NCI-H748 (cell line): ENCODE results near the gene NOX4.
"Not testable (repeated sequence)": the region's sequence is repeated elsewhere in the genome, so short reads cannot be mapped to it uniquely, and the experiment has no call there.

Experiments
- DNase-seq: peaks from one replicate; lab custom pipeline; 2025; ENCODE audit not compliant: unreplicated experiment; lab: John Stamatoyannopoulos, UW

The NOX4 gene

DNA sequence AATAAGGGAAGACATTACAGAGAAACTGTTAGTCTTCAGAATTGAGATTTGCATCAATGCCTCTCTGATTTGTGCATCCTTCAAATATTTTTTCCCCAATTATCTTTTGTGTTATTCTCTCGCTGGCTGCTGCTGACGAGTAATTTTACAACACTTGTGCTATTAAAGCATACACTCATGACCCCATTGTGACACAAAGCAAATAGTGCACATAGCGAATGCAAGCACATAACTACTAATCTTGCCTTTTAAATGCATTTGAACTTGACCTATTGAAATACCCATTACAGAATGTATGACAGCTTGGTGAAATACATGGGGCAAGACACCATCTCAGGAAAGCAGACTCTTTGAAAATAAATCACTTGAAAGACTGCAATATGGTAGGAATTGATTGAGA lies 180.6 kb downstream of the NOX4 start:
- DNase-seq, result peak; percentile 22

DNA sequence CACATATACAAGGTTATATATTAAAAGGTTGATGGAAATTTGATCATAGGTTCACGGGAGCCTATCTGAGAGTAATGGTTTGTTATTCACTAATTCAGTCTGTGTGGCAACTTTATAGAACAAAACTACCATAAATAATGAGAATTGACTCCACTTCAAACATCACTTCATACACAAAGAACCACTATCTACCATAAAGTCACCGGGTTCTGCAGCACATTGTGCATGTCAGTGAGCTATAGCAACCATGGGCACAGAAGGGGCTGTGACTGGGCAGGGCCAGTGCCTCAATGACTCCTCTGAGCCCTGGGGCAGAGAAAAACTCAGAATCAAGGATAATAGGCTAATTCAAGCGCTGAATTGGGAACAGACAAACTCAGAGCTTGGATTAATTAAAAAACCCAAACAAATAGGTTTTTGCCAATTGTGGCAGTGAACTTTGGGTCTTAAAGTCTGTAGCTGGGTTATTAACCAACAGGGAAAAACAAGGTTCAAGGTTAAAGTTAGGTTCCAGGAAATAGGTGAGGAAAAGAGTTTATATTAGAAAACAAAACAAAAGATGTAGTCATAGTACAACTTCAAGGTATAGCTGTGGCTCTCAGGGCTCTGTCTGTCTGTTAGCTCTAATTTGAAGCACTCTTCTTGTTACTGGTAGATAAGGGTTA lies 181.7 kb downstream of the NOX4 start:
- not testable (repeated sequence) for DNase-seq

DNA sequence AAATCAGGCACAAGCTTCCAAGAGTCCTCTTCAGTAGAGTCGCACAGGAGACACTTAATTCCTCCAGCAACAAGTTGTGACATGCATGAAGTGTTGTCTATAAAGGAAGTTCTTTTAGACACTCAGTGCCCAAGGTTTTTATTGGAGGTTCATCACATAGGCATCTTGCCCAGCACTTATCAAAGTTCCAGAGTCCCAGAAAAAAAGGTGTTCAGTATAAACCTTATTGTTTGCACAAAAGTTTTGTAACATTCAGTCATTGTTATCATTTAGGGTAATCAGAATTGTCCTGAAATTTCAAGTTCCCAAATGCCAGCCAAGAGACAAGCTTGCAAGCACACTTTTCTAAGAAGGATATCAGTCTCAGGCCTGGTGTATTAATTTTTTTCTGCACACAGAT lies 182.9 kb downstream of the NOX4 start:
- not testable (repeated sequence) for DNase-seq

DNA sequence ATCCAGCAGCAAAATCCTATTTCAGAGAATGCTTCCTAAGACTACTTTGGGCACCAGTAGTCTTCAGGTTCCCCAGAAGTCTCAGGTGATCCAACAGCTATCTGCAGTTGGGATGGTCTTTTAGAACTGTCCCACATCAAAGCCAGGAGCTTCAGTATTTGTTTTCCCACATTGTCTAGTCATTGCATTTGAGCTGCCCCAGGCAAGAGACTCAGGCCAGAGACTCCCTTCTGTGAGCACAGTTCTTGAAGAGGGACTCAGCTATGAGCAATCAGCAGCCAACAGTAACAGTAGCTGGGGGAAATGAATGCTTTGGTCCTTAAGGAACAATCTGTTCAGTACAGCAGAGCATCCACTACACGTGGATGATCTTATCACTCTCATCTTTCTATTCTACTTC lies 188.1 kb downstream of the NOX4 start:
- DNase-seq, result not testable (repeated sequence)

DNA sequence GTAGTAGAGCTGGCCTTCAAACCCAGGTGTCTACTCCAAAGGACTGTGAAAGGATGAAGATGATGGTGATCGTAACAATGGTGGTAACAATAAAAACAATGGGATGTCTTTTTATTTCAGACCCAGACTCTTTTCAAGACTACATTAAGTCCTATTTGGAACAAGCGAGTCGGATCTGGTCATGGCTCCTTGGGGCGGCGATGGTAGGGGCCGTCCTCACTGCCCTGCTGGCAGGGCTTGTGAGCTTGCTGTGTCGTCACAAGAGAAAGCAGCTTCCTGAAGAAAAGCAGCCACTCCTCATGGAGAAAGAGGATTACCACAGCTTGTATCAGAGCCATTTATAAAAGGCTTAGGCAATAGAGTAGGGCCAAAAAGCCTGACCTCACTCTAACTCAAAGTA lies 196.2 kb downstream of the NOX4 start:
- DNase-seq, result not testable (repeated sequence)

DNA sequence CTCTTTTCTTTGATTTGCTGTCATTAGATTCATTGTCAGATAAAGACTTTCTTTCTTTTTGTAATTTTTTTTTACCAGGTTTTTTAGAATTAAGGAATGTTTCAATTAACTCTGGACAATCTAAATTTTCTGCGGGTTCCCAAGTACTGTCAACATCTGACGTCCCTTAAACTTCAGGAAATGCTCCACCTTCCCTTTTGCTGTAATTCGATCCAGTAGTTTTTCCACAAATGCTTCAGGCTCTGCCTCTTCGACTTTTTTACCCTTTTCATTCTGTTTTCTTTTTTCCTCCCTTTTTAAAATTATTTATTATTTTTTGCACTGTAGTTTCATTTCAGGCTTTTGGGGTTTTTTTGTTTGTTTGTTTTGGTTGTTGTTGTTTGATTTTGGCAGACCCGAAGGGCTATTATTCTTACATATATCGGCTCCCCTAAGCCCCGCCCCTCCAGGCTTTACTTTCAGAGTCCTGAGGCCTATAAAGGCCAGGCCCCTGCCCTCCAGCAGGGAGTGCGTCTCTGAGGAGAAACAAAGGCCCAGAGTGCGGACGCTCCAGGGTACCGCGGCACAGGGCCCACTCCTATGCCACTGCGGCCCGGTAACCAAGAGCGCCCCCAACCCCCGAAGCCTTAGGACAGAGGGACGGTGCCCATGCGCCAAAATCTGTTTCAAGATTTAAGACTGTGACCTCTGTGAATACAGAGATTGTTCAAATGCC lies 197.1 kb downstream of the NOX4 start:
- DNase-seq, result no peak

DNA sequence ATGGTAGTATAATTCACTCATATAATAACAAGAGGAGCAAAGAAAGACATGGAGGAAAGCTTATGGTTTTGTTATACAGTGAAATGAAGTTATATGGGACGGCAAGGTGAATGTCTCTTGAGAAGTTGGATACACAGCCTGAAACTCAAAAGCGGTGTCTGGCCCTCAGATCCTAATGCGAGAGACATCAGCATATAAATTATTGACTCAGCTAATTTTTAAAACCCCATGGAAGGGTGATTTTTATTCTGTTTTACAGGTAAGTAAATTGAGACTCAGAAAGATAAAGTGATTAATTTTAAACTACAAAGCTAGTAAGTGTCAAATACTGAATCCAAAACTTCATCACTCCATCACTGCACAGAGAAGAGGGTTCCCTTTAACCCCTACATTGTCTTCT lies 203.2 kb downstream of the NOX4 start:
- not testable (repeated sequence) for DNase-seq

DNA sequence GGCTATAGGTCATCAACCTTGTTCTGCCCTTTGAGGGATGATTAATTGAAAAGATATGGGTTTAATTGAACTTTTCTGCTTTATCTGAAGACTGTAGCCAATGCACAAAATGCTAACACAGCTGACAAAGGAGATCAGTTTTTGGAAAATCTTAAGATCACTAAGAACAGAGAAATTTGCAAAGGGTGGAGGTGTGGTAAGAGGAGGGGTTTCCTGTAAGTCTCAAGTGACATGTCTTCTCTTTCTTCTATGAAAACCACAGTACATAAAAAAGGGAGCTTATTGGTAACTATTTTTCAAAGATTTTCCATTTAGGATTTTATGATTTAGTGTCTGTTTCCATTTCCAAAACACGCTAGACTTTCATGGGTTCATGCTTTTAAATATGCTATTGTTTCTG lies 204.6 kb downstream of the NOX4 start:
- DNase-seq, result not testable (repeated sequence)

DNA sequence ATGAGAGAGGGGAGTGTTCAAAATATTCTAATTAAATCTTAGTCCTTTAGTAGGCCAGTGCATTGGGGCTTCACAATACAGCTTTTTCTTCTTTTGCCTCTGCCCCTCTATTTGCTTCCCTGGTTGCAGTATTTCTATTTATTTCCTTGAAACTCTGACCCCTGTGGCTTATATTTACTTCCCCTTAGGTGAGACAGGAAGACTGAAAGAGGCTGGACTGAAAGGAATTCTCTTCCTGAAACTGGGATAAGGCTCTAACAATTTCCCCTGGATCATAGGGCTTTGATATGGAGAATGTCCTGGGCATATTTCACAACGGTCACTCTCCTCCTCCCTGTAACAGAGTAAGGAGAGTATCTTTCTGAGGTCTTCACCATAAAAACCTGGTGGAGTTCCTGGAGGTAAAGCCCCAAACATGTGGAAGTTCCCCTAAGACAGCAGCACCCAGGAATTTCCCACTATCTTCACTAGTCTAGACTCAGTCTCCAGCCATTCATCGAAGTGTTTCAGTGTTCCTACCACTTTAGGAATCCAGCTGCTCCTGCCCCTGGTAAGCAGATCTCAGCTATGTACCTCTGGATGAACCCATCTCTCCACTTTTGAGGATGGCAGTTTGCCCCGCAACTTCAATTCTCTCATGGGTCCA lies 210.0 kb downstream of the NOX4 start:
- not testable (repeated sequence) for DNase-seq

DNA sequence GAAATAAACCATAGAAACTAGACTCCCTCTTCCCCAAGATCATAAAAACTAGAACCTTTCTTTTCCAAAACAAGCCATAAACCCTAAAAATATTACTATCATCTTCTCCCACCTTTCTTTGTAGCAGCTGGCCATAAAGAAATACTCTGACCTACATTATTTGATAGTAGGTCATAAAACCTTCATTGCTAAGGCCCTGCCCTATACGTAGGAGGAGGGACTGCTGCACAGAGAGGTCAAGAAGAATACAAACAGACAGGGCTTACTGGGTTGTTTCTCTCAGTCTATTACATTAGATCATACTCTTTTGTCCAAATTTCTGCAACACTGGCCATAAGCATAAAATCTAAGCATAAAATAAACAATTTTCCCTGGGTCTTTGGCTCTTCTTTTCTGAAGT lies 212.0 kb downstream of the NOX4 start:
- DNase-seq, result no peak

DNA sequence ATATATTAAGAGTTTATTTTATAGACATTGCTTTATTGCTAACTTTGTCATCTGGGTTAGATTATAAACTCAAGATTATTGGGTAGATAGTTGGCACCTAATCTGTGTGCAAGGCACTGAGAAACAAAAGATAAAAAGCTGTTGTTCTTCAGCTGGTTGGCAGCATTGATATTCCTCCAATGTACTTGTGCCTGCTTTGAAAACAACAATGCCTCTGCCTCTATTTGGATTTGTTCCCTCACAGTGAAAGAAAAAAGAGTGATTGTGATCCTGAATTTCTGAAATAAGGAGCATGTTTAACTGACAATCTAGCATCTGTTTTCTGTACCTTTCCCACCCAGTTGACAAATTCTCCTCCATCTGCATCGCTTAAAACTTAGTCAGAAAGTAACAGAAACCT lies 215.2 kb downstream of the NOX4 start:
- DNase-seq, result no peak
